Gastrocnemius medialis (tissue), 4 donors: Measurements from ENCODE around the gene LMAN2L. TPM values are rescaled to one million over a fixed set of nuclear protein-coding genes. Genes with fewer than 3 reads are reported as not detected.

Experiments used
- ATAC-seq, 2 donors: fragments of 150-250 bp; one replicate each; pipeline ENCODE4 v1.9.1; 2016
- DNase-seq, 2 donors: peaks; one replicate each; pipeline ENCODE4 v3.0.0-alpha.2; 2019
- H3K27ac ChIP-seq, 4 donors: fragments of 200-600 bp; sonication (generic); 1 replicate in 1 of 4; 2 replicates in 3 of 4; pipeline ENCODE4 v1.5.1; 2016 to 2018; ENCODE audit warnings: mild to moderate bottlenecking in 2 of 4, moderate library complexity in 1 of 4
- H3K27me3 ChIP-seq, 3 donors: fragments of 200-600 bp; sonication (generic) in 2 of 3; 1 replicate in 1 of 3; 2 replicates in 2 of 3; pipeline versions ENCODE4 v1.5.1 to v1.6.0; 2016 to 2019; ENCODE audit warnings: mild to moderate bottlenecking in 1 of 3, moderate library complexity in 1 of 3
- H3K36me3 ChIP-seq, 2 donors: fragments of 200-600 bp; sonication (generic) in 1 of 2; one replicate each; pipeline ENCODE4 v1.5.1; 2017 to 2018
- H3K4me1 ChIP-seq, 2 donors: fragments of 200-600 bp; sonication (generic) in 1 of 2; one replicate each; pipeline ENCODE4 v1.5.1; 2016 to 2017; ENCODE audit warnings: mild to moderate bottlenecking in 2 of 2
- H3K4me3 ChIP-seq, 4 donors: fragments of 200-600 bp; sonication (generic) in 3 of 4; 1 replicate in 1 of 4; 2 replicates in 3 of 4; pipeline ENCODE4 v1.5.1; 2016 to 2019; ENCODE audit warnings: mild to moderate bottlenecking in 2 of 4
- H3K9me3 ChIP-seq, 3 donors: fragments of 200-600 bp; sonication (generic) in 2 of 3; 1 replicate in 1 of 3; 2 replicates in 2 of 3; pipeline ENCODE4 v1.5.1; 2016 to 2019
- POLR2A ChIP-seq, 2 donors: fragments of 450-650 bp; IDR thresholded peaks; one replicate each; pipeline ENCODE4 v1.6.1; 2017; ENCODE audit warnings: antibody characterized with exemption in 2 of 2, mild to moderate bottlenecking in 2 of 2, moderate library complexity in 2 of 2
- in situ Hi-C, 4 donors: fragments of 200-750 bp; cut with MboI; loops; one replicate each; pipeline versions ENCODE4 v1.15.0 to v1.8.0; 2017; ENCODE audit warnings: low sequenced_read_pairs in 4 of 4
- intact Hi-C: fragments of 100-400 bp; cut with DNase I; formaldehyde crosslinking; loops from one replicate; pipeline ENCODE4 v1.15.1; 2023; ENCODE audit warnings: low total_unique reads
- total RNA-seq, 4 donors: library from RNA; depleted of rRNA; stranded (reverse); fragments of >200 nt; gene quantifications; one replicate each; pipeline versions ENCODE4 v1.1.0 to v1.2.3, GENCODE V29; 2016
- TF ChIP-seq, protein P1 (sequence below), 5 experiments: fragments of 450-650 bp in 3 of 5; fragments of 200-600 bp in 2 of 5; sonication (generic) in 2 of 5; IDR thresholded peaks in 4 of 5; conservative IDR thresholded peaks in 1 of 5; 1 replicate in 4 of 5; 2 replicates in 1 of 5; pipeline ENCODE4 v1.5.1; 2016 to 2019; ENCODE audit warnings: antibody characterized with exemption in 5 of 5, mild to moderate bottlenecking in 3 of 5, moderate library complexity in 3 of 5

The LMAN2L gene
- total RNA-seq, 4 donors from 2014 or later: 8.8 to 17.3 (median 16.4) TPM

DNA sequence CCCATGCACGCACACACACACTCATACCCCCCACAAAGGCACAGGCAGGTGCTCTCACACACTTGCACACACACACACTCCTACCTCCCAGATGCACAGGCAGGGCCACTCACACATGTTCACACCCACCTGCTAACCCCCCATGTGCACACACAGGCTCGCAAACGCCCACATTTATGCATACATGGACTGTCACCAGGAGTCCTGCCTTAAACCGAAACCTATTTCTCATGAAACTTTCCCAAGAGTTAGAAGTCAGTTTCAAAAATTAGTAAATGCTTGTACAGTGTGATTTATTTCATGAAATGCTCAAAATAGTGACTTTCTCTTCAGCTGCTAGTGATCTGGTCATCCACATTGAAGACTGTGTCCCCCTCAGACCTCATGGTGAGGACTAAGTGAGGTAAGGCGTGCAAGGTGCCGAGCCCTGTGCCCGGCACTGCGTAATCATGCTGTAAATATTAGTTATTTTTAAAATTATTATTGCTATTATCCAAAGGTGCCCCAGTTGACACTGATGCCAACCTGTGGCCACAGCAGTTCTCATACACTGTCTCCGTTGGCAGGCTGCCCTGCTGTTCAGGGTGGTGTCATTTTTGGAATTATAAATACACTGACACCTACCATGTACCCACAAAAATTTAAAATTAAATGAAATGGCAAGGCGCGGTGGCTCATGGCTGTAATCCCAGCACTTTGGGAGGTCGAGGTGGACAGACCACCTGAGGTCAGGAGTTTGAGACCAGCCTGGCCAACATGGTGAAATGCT lies 33.2 kb upstream of the LMAN2L start:
- ATAC-seq (no peak), DNase-seq (no peak)
- in situ Hi-C loops (no loop called here), intact Hi-C loops (no loop called here)
- no peaks in the 10 kb centered on the region for H3K27me3 ChIP-seq
- H3K36me3 ChIP-seq: no peaks in the 10 kb centered on the region
- TF ChIP-seq POLR2A (IDR thresholded peaks at IDR 0.05): no peak
- TF ChIP-seq, protein P1, sequence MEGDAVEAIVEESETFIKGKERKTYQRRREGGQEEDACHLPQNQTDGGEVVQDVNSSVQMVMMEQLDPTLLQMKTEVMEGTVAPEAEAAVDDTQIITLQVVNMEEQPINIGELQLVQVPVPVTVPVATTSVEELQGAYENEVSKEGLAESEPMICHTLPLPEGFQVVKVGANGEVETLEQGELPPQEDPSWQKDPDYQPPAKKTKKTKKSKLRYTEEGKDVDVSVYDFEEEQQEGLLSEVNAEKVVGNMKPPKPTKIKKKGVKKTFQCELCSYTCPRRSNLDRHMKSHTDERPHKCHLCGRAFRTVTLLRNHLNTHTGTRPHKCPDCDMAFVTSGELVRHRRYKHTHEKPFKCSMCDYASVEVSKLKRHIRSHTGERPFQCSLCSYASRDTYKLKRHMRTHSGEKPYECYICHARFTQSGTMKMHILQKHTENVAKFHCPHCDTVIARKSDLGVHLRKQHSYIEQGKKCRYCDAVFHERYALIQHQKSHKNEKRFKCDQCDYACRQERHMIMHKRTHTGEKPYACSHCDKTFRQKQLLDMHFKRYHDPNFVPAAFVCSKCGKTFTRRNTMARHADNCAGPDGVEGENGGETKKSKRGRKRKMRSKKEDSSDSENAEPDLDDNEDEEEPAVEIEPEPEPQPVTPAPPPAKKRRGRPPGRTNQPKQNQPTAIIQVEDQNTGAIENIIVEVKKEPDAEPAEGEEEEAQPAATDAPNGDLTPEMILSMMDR (IDR thresholded peaks at IDR 0.05 in 4 of 5, conservative IDR thresholded peaks at IDR 0.05 in 1 of 5): no peak
- no peak overlapping the region for H3K4me3 ChIP-seq
- no peaks in the 10 kb centered on the region for H3K9me3 ChIP-seq
- H3K27ac ChIP-seq: no peak overlapping the region
- peaks cover 31% of the 10 kb centered on the region in 2 donors for H3K4me1 ChIP-seq

DNA sequence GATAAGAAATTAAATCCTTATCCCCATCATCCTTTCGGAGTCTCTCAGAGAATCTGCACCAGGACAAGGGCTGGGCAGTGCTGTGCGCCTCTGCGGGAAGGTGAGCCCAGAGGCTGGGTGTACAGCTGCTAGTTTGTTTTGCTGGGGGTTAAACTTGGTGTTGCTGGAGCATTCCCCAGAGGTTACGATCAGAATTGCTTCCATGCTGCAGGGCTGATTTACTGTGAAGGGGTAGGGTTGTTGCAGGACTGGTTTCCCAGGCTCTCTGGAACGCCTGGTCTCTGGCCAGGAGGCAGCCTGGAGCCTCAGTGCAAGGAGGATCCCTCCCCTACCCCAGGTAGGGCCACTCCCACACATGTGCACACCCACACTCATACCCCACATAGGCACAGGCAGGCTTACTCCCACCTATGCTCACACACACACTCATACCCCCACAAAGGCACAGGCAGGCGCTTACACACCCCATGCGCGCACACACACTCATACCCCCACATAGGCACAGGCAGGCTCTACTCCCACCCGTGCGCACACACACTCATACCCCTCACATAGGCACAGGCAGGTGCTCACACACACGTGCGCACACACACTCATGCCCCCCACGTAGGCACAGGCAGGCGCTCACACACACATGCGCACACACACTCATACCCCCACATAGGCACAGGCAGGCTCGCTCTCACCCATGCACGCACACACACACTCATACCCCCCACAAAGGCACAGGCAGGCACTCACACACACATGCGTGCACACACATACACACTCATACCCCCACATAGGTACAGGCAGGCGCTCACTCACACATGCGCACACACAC lies 32.1 kb upstream of the LMAN2L start:
- no peak overlapping the region for H3K4me3 ChIP-seq
- ATAC-seq: no peak
- in situ Hi-C loops (no loop called here), intact Hi-C loops (loop anchor here (2.0 kb wide), 2 partner anchors 29 to 71 kb away; no protein-coding TSS in a partner anchor)
- H3K27ac ChIP-seq: peak overlapping the region; percentile 89 to 95 (median 92)
- DNase-seq: no peak
- H3K27me3 ChIP-seq: no peaks in the 10 kb centered on the region
- no peak for TF ChIP-seq POLR2A (IDR thresholded peaks at IDR 0.05)
- TF ChIP-seq, protein P1 (IDR thresholded peaks at IDR 0.05 in 4 of 5, conservative IDR thresholded peaks at IDR 0.05 in 1 of 5): no peak
- no peaks in the 10 kb centered on the region for H3K9me3 ChIP-seq
- no peaks in the 10 kb centered on the region for H3K36me3 ChIP-seq
- H3K4me1 ChIP-seq: peaks cover 27 to 29% of the 10 kb centered on the region in 2 donors

DNA sequence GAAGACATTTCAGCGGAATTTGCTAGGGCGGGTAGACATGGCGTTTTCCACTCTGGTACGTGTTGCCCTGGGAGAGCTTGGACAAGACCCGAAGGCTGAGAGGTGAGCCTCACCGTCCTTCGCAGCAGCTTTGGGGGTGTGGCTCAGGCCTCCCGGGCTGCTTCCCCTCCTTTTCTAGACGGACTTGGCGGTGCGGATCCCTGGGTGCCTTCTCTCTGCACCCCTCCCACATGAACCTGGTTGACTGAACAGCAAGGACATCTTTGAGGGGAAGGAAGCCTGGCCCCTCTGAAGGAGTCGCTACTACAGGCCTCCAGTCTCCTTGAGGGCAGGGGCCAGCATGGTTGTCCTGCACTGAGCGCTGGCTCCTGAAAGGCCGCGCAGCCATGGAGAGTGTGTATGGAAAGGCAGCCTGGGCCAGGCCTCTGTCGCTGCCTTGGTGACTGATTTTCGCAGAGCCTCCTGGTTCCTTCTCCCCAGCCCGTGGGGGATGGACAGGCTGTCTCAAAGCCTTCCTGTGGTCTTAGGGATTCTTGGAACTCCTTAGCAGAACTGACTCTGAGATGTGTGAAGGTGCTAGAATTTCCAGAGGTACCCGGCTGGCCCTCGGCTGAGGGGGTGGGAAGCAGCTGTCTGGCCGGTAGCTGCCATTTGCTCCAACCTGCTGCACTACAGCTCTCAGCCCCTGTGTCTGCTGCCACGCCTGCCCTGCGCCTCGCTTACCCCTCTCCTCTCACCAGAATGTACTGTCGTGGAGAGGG lies 30.8 kb upstream of the LMAN2L start:
- in situ Hi-C loops: no loop called here
- intact Hi-C loops: loop anchor here (1.0 to 2.0 kb wide), 3 partner anchors 18 to 72 kb away; no protein-coding TSS in a partner anchor
- ATAC-seq: peak; percentile 17 to 18

DNA sequence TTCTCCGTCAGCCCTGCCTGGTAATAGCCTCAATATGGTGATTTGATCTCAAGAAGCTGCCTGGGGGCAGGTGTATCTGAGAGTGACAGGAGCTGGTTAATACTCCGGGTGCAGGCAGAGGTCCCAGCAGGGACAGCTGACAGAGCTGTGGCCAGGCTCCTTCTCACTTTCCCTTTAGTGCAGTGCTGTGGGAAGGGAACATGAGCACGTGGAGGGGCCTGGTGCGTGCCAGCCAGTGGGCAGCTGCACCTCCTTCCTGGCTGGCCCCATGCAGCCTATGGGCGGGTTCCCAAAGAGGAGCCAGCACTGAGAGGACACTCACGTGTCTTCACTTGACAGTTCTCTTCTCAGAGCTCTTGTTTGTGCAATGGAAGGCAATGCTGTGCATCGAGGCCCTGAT lies 29.9 kb upstream of the LMAN2L start:
- H3K36me3 ChIP-seq: no peaks in the 10 kb centered on the region
- H3K27ac ChIP-seq: peak overlapping the region; percentile 89 to 95 (median 92)
- no peaks in the 10 kb centered on the region for H3K9me3 ChIP-seq
- no peaks in the 10 kb centered on the region for H3K27me3 ChIP-seq
- in situ Hi-C loops (no loop called here), intact Hi-C loops (loop anchor here (1.0 to 2.0 kb wide), 4 partner anchors 18 to 73 kb away; partner anchors contain the start of gene CNNM3)
- TF ChIP-seq, protein P1 (IDR thresholded peaks at IDR 0.05 in 4 of 5, conservative IDR thresholded peaks at IDR 0.05 in 1 of 5): peak in 1 of 5 experiments; percentile 17
- peak in 1 of 2 donors; percentile 51 for TF ChIP-seq POLR2A (IDR thresholded peaks at IDR 0.05)
- ATAC-seq: peak; percentile 96 to 97
- peaks cover 27 to 29% of the 10 kb centered on the region in 2 donors for H3K4me1 ChIP-seq
- DNase-seq: peak; percentile 95 to 98
- peak overlapping the region in 2 of 4 donors; percentile 17 to 18 for H3K4me3 ChIP-seq

More for the DNA sequence above, 30.8 kb upstream of the LMAN2L start:
- Histone ChIP-seq H3K9me3 (no peaks in the 10 kb centered on the region), H3K36me3 (no peaks in the 10 kb centered on the region), H3K27ac (peak overlapping the region; percentile 89 to 95 (median 92)), H3K27me3 (no peaks in the 10 kb centered on the region), H3K4me1 (peaks cover 27 to 29% of the 10 kb centered on the region in 2 donors), H3K4me3 (no peak overlapping the region)
- DNase-seq: no peak
- TF ChIP-seq POLR2A (IDR thresholded peaks at IDR 0.05): no peak
- TF ChIP-seq, protein P1 (IDR thresholded peaks at IDR 0.05 in 4 of 5, conservative IDR thresholded peaks at IDR 0.05 in 1 of 5): no peak
